HEK293 (cell line): ENCODE measurements around the gene MANF.
A peak's percentile ranks its signal among the peaks of the same experiment; 100 is the strongest.

Experiments
- CTCF ChIA-PET: fragments of 350-600 bp; formaldehyde crosslinking; extraction: SDS; loops from one replicate; lab custom pipeline; 2021; ENCODE audit warnings: antibody characterized with exemption; lab: Yijun Ruan, JAX
- POLR2A ChIA-PET: fragments of 300-600 bp; formaldehyde crosslinking; extraction: SDS; loops from one replicate; lab custom pipeline; 2020; ENCODE audit warnings: antibody characterized with exemption, inconsistent platforms; lab: Yijun Ruan, JAX
- H3K27ac ChIP-seq: fragments of 200-500 bp; sonication (Bioruptor generic); 2 replicates; pipeline ENCODE4 v1.5.1; 2014; ENCODE audit warnings: low read depth, low read length, control low read depth, inconsistent platforms; ENCODE audit errors: extremely low read depth
- H3K36me3 ChIP-seq, 2 experiments: fragments of 200-500 bp in 1 of 2; sonication (Bioruptor generic) in 1 of 2; 1 replicate in 1 of 2; 2 replicates in 1 of 2; pipeline ENCODE4 v1.5.1; 2014 to 2017; ENCODE audit warnings: inconsistent platforms in 2 of 2, low read length in 2 of 2; ENCODE audit not compliant: control insufficient read depth in 2 of 2, insufficient read depth in 1 of 2
- H3K4me1 ChIP-seq: fragments of 200-500 bp; sonication (Bioruptor generic); 2 replicates; pipeline ENCODE4 v1.5.1; 2014; ENCODE audit warnings: mild to moderate bottlenecking, low read length, inconsistent platforms; ENCODE audit not compliant: control insufficient read depth, insufficient read depth
- H3K4me3 ChIP-seq: 2 replicates; pipeline ENCODE4 v1.5.1; 2011; ENCODE audit warnings: low read depth, mild to moderate bottlenecking, control low read depth, low read length, moderate library complexity
- H3K9me3 ChIP-seq: fragments of 200-500 bp; sonication (Bioruptor generic); 2 replicates; pipeline ENCODE4 v1.5.1; 2014; ENCODE audit warnings: low read depth, low read length, inconsistent platforms; ENCODE audit not compliant: control insufficient read depth, insufficient read depth
- BCL11B ChIP-seq: fragments of 450-650 bp; formaldehyde crosslinking; IDR thresholded peaks from 2 replicates; pipeline ENCODE4 v1.5.1; 2016; ENCODE audit warnings: low read depth, missing biosample characterization, missing genetic modification characterization
- HOXD13 ChIP-seq: sonication (generic); formaldehyde crosslinking; IDR thresholded peaks from 2 replicates; pipeline ENCODE4 v1.8.0; 2022; ENCODE audit warnings: missing genetic modification reagents, borderline replicate concordance
- SP7 ChIP-seq: fragments of 450-650 bp; formaldehyde crosslinking; IDR thresholded peaks from 2 replicates; pipeline ENCODE4 v1.5.1; 2016; ENCODE audit warnings: missing biosample characterization, missing genetic modification characterization
- ZBTB17 ChIP-seq: fragments of 450-650 bp; formaldehyde crosslinking; IDR thresholded peaks from 2 replicates; pipeline ENCODE4 v1.5.1; 2016; ENCODE audit warnings: missing biosample characterization, missing genetic modification characterization
- ZBTB20 ChIP-seq: fragments of 450-650 bp; formaldehyde crosslinking; IDR thresholded peaks from 2 replicates; pipeline ENCODE4 v1.5.1; 2016; ENCODE audit warnings: missing biosample characterization, missing genetic modification characterization
- ZBTB7A ChIP-seq: fragments of 450-650 bp; formaldehyde crosslinking; IDR thresholded peaks from 2 replicates; pipeline ENCODE4 v1.5.1; 2016; ENCODE audit warnings: low read depth, missing biosample characterization, missing genetic modification characterization
- ZBTB8A ChIP-seq: fragments of 450-650 bp; formaldehyde crosslinking; IDR thresholded peaks from 2 replicates; pipeline ENCODE4 v1.5.1; 2016; ENCODE audit warnings: missing biosample characterization, missing genetic modification characterization
- ZFP3 ChIP-seq: fragments of 450-650 bp; formaldehyde crosslinking; IDR thresholded peaks from 2 replicates; pipeline ENCODE4 v1.5.1; 2016; ENCODE audit warnings: low read depth, missing biosample characterization, missing genetic modification characterization
- ZFP41 ChIP-seq: fragments of 450-650 bp; formaldehyde crosslinking; IDR thresholded peaks from 2 replicates; pipeline ENCODE4 v1.5.1; 2016; ENCODE audit warnings: missing biosample characterization, missing genetic modification characterization, borderline replicate concordance
- ZFP69B ChIP-seq: fragments of 450-650 bp; formaldehyde crosslinking; IDR thresholded peaks from 2 replicates; pipeline ENCODE4 v1.5.1; 2016; ENCODE audit warnings: missing biosample characterization, missing genetic modification characterization
- ZNF18 ChIP-seq: fragments of 450-650 bp; formaldehyde crosslinking; IDR thresholded peaks from 2 replicates; pipeline ENCODE4 v1.5.1; 2016; ENCODE audit warnings: missing biosample characterization, missing genetic modification characterization
- ZNF202 ChIP-seq: fragments of 450-650 bp; formaldehyde crosslinking; IDR thresholded peaks from 2 replicates; pipeline ENCODE4 v1.5.1; 2016; ENCODE audit warnings: missing biosample characterization, missing genetic modification characterization, borderline replicate concordance
- ZNF311 ChIP-seq: fragments of 450-650 bp; formaldehyde crosslinking; IDR thresholded peaks from 2 replicates; pipeline ENCODE4 v1.5.1; 2017; ENCODE audit warnings: missing biosample characterization, missing genetic modification characterization, borderline replicate concordance
- ZNF335 ChIP-seq: fragments of 450-650 bp; formaldehyde crosslinking; conservative IDR thresholded peaks from 2 replicates; pipeline ENCODE4 v1.5.1; 2016; ENCODE audit warnings: missing biosample characterization, missing genetic modification characterization
- ZNF341 ChIP-seq: fragments of 450-650 bp; formaldehyde crosslinking; IDR thresholded peaks from 2 replicates; pipeline ENCODE4; 2016; ENCODE audit warnings: low read depth, missing biosample characterization, missing genetic modification characterization
- ZNF394 ChIP-seq: fragments of 450-650 bp; formaldehyde crosslinking; IDR thresholded peaks from 2 replicates; pipeline ENCODE4 v1.5.1; 2016; ENCODE audit warnings: missing biosample characterization, missing genetic modification characterization, mild to moderate bottlenecking, moderate library complexity, borderline replicate concordance
- ZNF585B ChIP-seq: fragments of 450-650 bp; formaldehyde crosslinking; IDR thresholded peaks from 2 replicates; pipeline ENCODE4 v1.5.1; 2016; ENCODE audit warnings: missing biosample characterization, missing genetic modification characterization
- ZNF621 ChIP-seq: fragments of 450-650 bp; formaldehyde crosslinking; IDR thresholded peaks from 2 replicates; pipeline ENCODE4 v1.5.1; 2017; ENCODE audit warnings: missing biosample characterization, missing genetic modification characterization
- ZNF658 ChIP-seq: fragments of 450-650 bp; formaldehyde crosslinking; IDR thresholded peaks from 2 replicates; pipeline ENCODE4; 2016; ENCODE audit warnings: missing biosample characterization, missing genetic modification characterization
- ZNF707 ChIP-seq: fragments of 450-650 bp; formaldehyde crosslinking; IDR thresholded peaks from 2 replicates; pipeline ENCODE4 v1.5.1; 2016; ENCODE audit warnings: missing biosample characterization, missing genetic modification characterization
- ZNF76 ChIP-seq: fragments of 450-650 bp; formaldehyde crosslinking; IDR thresholded peaks from 2 replicates; pipeline ENCODE4; 2016; ENCODE audit warnings: low read depth, missing biosample characterization, missing genetic modification characterization, borderline replicate concordance
- ZNF768 ChIP-seq: fragments of 450-650 bp; formaldehyde crosslinking; IDR thresholded peaks from 2 replicates; pipeline ENCODE4 v1.5.1; 2018; ENCODE audit warnings: missing biosample characterization, mild to moderate bottlenecking, missing genetic modification characterization
- TF ChIP-seq, protein P1 (sequence below): fragments of 450-650 bp; formaldehyde crosslinking; IDR thresholded peaks from 2 replicates; pipeline ENCODE4 v1.5.1; 2017; ENCODE audit warnings: missing biosample characterization, missing genetic modification characterization
- TF ChIP-seq, protein P2 (sequence below): fragments of 450-650 bp; formaldehyde crosslinking; IDR thresholded peaks from 2 replicates; pipeline ENCODE4 v1.5.1; 2016; ENCODE audit warnings: missing biosample characterization, missing genetic modification characterization

MANF gene

GRCh38 chr3:51384055-51384725, 901 bp upstream of the MANF start:
- Histone ChIP-seq H3K36me3 (peaks cover 0 to 39% of the 10 kb centered on the region in 2 experiments; a peak in 1 of 3 replicates), H3K9me3 (no peaks in the 10 kb centered on the region), H3K4me1 (no peaks in the 10 kb centered on the region), H3K27ac (peak overlapping the region; percentile 65), H3K4me3 (peak overlapping the region; percentile 96)
- TF ChIP-seq ZNF707 (tag by site-specific recombination) (no peak), BCL11B (no peak), ZNF658 (no peak), SP7 (tag by site-specific recombination) (0 out of 2 replicates have a peak, but pooled peaks have one; percentile 18), ZBTB8A (tag by site-specific recombination) (peak; percentile 70), ZNF341 (tag by site-specific recombination) (peak; percentile 29; the same call in 1 of the 2 replicates), ZBTB20 (tag by site-specific recombination) (peak; percentile 98), ZNF335 (peak; percentile 85), ZNF585B (tag by site-specific recombination) (no peak), ZNF18 (tag by site-specific recombination) (no peak), ZBTB17 (tag by site-specific recombination) (no peak), ZNF76 (tag by site-specific recombination) (no peak), ZBTB7A (no peak)
- TF ChIP-seq, protein P1, sequence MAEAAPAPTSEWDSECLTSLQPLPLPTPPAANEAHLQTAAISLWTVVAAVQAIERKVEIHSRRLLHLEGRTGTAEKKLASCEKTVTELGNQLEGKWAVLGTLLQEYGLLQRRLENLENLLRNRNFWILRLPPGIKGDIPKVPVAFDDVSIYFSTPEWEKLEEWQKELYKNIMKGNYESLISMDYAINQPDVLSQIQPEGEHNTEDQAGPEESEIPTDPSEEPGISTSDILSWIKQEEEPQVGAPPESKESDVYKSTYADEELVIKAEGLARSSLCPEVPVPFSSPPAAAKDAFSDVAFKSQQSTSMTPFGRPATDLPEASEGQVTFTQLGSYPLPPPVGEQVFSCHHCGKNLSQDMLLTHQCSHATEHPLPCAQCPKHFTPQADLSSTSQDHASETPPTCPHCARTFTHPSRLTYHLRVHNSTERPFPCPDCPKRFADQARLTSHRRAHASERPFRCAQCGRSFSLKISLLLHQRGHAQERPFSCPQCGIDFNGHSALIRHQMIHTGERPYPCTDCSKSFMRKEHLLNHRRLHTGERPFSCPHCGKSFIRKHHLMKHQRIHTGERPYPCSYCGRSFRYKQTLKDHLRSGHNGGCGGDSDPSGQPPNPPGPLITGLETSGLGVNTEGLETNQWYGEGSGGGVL: peak; percentile 29
- ChIA-PET CTCF (interaction anchor here (0.6 to 1.1 kb wide), 3 partner anchors 314 to 743 kb away, joined by 3 read pairs; no protein-coding TSS in a partner anchor), POLR2A (interaction anchor here (0.9 kb wide), 1 partner anchor 288 kb away, joined by 3 read pairs; no protein-coding TSS in a partner anchor)

GRCh38 chr3:51385621-51386091, 565 bp downstream of the MANF start:
- TF ChIP-seq ZNF335 (peak; percentile 50), ZNF394 (no peak)
- TF ChIP-seq, all 188 proteins: peak for 1
- H3K4me1 ChIP-seq: no peaks in the 10 kb centered on the region
- H3K36me3 ChIP-seq: peaks cover 0 to 52% of the 10 kb centered on the region in 2 experiments; a peak in 1 of 3 replicates
- POLR2A ChIA-PET: interaction anchor here (0.6 to 1.9 kb wide), 9 partner anchors 9 to 1048 kb away, joined by 3 to 9 read pairs (median 4); partner anchors contain the start of genes DCAF1, HEMK1 and MAPKAPK3
- CTCF ChIA-PET: interaction anchor here (0.8 kb wide), 1 partner anchor 456 kb away, joined by 3 read pairs; no protein-coding TSS in a partner anchor
- no peaks in the 10 kb centered on the region for H3K9me3 ChIP-seq
- peak overlapping the region; percentile 47; the same call in 1 of the 2 replicates for H3K27ac ChIP-seq
- H3K4me3 ChIP-seq: peak overlapping the region; percentile 96

DNA sequence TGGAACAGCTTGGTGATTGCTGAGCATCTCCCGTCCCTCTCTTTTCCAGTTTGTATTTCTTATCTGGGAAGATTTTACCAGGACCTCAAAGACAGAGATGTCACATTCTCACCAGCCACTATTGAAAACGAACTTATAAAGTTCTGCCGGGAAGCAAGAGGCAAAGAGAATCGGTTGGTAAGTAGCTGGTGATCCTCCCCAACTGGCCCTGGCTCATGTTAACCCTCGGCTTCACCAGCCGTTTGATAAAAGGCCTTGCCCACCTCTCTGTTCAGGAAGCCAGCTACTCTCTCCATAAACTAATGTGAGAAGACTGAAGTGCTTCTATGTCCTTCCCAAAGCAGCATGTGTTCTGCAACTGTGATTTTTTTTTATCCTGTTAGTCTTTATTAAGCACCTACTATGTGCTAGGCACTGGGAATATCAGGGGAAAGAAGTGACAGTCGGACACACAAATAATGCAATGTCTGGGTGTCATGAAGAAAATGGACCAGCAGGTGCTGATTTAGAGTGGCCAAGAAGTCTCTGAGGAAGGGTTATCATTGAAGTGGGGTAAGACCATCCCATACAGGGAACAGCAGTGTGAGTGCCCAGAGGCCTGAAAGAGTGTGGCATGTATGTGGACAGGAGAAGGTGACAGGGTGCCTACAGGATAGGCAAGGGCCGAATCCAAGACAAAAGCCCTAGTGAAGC, 1.2 kb downstream of the MANF start:
- Histone ChIP-seq H3K36me3 (peaks cover 0 to 52% of the 10 kb centered on the region in 2 experiments; a peak in 1 of 3 replicates), H3K27ac (no peak overlapping the region; the same call in 1 of the 2 replicates), H3K4me3 (peak overlapping the region; percentile 96), H3K9me3 (no peaks in the 10 kb centered on the region), H3K4me1 (no peaks in the 10 kb centered on the region)
- POLR2A ChIA-PET: interaction anchor here (0.6 to 1.9 kb wide), 6 partner anchors 8 to 798 kb away, joined by 3 to 8 read pairs (median 5); partner anchors contain the start of gene DCAF1
- CTCF ChIA-PET: interaction anchor here (2.3 kb wide), 1 partner anchor 771 kb away, joined by 13 read pairs; the partner anchor contains the start of gene MAPKAPK3
- TF ChIP-seq ZFP41: no peak
- TF ChIP-seq ZFP3 (tag by site-specific recombination): no peak
- no peak for TF ChIP-seq ZNF768 (tag by site-specific recombination)
- TF ChIP-seq ZFP69B: no peak
- no peak for TF ChIP-seq HOXD13 (CRISPR knock-in tag)
- TF ChIP-seq, protein P2, sequence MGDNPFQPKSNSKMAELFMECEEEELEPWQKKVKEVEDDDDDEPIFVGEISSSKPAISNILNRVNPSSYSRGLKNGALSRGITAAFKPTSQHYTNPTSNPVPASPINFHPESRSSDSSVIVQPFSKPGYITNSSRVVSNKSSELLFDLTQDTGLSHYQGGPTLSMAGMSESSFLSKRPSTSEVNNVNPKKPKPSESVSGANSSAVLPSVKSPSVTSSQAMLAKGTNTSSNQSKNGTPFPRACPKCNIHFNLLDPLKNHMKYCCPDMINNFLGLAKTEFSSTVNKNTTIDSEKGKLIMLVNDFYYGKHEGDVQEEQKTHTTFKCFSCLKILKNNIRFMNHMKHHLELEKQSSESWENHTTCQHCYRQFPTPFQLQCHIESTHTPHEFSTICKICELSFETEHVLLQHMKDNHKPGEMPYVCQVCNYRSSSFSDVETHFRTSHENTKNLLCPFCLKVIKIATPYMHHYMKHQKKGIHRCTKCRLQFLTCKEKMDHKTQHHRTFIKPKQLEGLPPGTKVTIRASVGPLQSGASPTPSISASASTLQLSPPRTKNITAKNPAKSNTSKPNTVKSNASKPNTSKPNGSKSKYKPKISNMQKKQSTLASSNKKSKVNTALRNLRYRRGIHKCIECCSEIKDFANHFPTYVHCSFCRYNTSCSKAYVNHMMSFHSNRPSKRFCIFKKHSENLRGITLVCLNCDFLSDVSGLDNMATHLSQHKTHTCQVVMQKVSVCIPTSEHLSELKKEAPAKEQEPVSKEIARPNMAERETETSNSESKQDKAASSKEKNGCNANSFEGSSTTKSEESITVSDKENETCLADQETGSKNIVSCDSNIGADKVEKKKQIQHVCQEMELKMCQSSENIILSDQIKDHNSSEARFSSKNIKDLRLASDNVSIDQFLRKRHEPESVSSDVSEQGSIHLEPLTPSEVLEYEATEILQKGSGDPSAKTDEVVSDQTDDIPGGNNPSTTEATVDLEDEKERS (tag by site-specific recombination): no peak
- TF ChIP-seq ZNF621 (tag by site-specific recombination): no peak
- TF ChIP-seq ZNF311 (tag by site-specific recombination): no peak
- TF ChIP-seq ZNF202 (tag by site-specific recombination): no peak
